Right cardiac atrium (tissue), 5 donors: ENCODE measurements around the gene ZKSCAN2. TPM values are rescaled to one million over a fixed set of nuclear protein-coding genes. Genes with fewer than 3 reads are reported as not detected.

Source experiments
- ATAC-seq, 2 donors: fragments of 200-7000 bp; cut with Tn5 transposase; one replicate each; pipeline versions ENCODE4 v1.8.0 to v1.9.1; 2020; ENCODE audit warnings: moderate library complexity in 2 of 2, mild to moderate bottlenecking in 1 of 2
- DNase-seq, 3 donors: peaks; one replicate each; pipeline ENCODE4 v3.0.0-alpha.2; 2020
- H3K27ac ChIP-seq: one replicate; pipeline ENCODE4 v1.5.1; 2013; ENCODE audit warnings: mild to moderate bottlenecking, low read length, control low read depth, moderate library complexity
- H3K27me3 ChIP-seq: one replicate; pipeline ENCODE4 v1.6.1; 2013; ENCODE audit not compliant: control insufficient read depth, insufficient read depth
- H3K4me1 ChIP-seq: one replicate; pipeline ENCODE4 v1.6.1; 2013; ENCODE audit warnings: low read length; ENCODE audit not compliant: control insufficient read depth, insufficient read depth
- H3K4me3 ChIP-seq: one replicate; pipeline ENCODE4 v1.5.1; 2013; ENCODE audit warnings: low read length, control low read depth
- H3K9me3 ChIP-seq: one replicate; pipeline ENCODE4 v1.6.1; 2013; ENCODE audit warnings: low read length; ENCODE audit not compliant: control insufficient read depth
- WGBS: extraction: QIAGEN DNeasy Blood & Tissue Kit; methylation state at CpG from one replicate; pipeline ENCODE4 v1.1.7; 2013; 5-methylcytosine and 5-hydroxymethylcytosine counted together
- intact Hi-C, 4 donors: fragments of 100-400 bp; cut with DNase I; formaldehyde crosslinking; loops; one replicate each; pipeline versions ENCODE4 v1.11.0 to v1.14.0; 2022 to 2023
- polyA plus RNA-seq: library from polyadenylated mRNA; stranded (reverse); fragments of 200-250 nt; gene quantifications from one replicate; pipeline ENCODE4 v1.2.3, GENCODE V29; 2013
- total RNA-seq, 4 donors: library from RNA; stranded (reverse); fragmentation: NEBNext Ultra II Directional; extraction: Animal tissue kit (Norgen Biotek cat#: 25700); gene quantifications; one replicate each; pipeline ENCODE4 v1.2.1, GENCODE V29; 2021
- donor health status: healthy with polysubstance abuse.
- donor health status: DM: no; HTN: yes; CAD: no.
- donor health status: DM: no; HTN: no; CAD: no.
- donor health status: DM: no; HTN: yes; CAD: no; lungs with severe emphysema.
- donor health status: DM: yes; HTN: yes; CAD: no.

ZKSCAN2 gene
- total and polyA plus RNA-seq, 5 donors, result 1.7 to 5.9 (median 5.2) TPM

DNA sequence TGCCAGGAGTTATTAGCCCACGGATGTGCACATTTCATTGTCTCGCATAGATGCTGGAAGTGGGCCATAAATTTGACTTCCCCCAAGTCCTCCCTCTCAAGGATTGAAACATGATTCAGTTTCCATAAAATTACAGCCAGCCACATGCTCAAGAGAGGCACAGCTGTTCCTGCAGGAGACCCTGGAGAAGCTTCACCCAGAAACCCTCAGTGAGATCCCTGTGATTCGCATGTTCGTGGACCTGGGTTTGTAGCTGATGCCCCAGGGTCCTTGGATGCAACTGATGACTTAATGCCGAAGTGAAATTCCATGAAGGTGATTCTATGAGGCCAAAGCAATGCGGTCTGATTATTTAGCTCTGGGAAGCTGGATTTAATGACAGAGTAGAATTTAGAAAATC lies 65.5 kb downstream of the ZKSCAN2 start:
- H3K4me3 ChIP-seq, result no peak overlapping the region
- WGBS, result 73% methylated on average over 6 of the region's 6 CpGs
- DNase-seq (no peak), ATAC-seq (no peak)
- no peak overlapping the region for H3K27ac ChIP-seq
- no peaks in the 10 kb centered on the region for H3K9me3 ChIP-seq
- H3K27me3 ChIP-seq, result no peaks in the 10 kb centered on the region
- intact Hi-C loops, result no loop called here
- H3K4me1 ChIP-seq, result no peaks in the 10 kb centered on the region

DNA sequence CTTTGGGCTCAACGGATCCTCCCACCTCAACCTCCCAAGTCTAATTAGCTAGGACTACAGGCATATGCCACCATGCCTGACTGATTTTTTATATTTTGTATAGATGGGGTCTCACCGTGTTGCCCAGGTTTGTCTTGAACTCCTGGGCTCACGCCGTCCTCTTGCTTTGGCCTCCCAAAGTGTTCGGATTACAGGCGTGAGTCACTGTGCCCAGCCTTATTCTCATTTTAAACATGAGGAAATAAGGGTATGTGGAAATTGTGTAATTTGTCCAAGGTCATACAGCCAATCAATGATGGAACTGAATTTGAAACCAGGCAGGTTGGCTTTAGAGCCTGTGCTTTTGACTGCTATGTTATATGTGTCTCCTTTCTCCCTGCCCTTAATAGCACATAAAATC lies 68.3 kb downstream of the ZKSCAN2 start:
- no peaks in the 10 kb centered on the region for H3K9me3 ChIP-seq
- ATAC-seq (no peak), DNase-seq (no peak)
- no peaks in the 10 kb centered on the region for H3K4me1 ChIP-seq
- no peak overlapping the region for H3K4me3 ChIP-seq
- 97% methylated on average over 6 of the region's 6 CpGs for WGBS
- no peaks in the 10 kb centered on the region for H3K27me3 ChIP-seq
- intact Hi-C loops, result no loop called here
- H3K27ac ChIP-seq, result no peak overlapping the region

DNA sequence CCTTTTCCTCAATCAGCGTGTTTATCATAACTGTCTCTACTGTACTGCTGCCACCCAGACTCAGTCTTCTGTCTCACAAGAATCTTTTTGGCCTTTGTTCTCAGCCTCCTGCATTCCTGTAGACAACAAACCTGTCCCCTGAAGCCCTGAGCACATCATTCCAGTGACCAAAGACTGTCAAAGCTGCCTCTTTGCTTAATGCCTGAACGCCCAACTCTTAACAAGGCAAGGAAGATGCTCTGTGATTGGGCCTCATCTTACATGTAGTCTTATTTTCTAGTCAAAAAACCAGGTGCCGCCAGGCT lies 70.2 kb downstream of the ZKSCAN2 start:
- H3K4me3 ChIP-seq, result no peak overlapping the region
- intact Hi-C loops, result no loop called here
- no peaks in the 10 kb centered on the region for H3K4me1 ChIP-seq
- ATAC-seq (no peak), DNase-seq (no peak)
- no peak overlapping the region for H3K27ac ChIP-seq
- H3K27me3 ChIP-seq, result no peaks in the 10 kb centered on the region
- 99% methylated on average over 3 of the region's 3 CpGs for WGBS
- no peaks in the 10 kb centered on the region for H3K9me3 ChIP-seq

Other genes starting within 250 kb of the ZKSCAN2 start
- gene ARHGAP17, start 242.5 kb downstream of the ZKSCAN2 start, total RNA-seq, result 10 to 100 TPM; 45.4 to 58.2 (median 52.6) TPM
- 33.5 TPM for gene ARHGAP17, start 242.5 kb downstream of the ZKSCAN2 start, polyA plus RNA-seq
- 10 to 100 TPM; 34.2 to 41.6 (median 35.5) TPM for gene LCMT1, start 146.1 kb downstream of the ZKSCAN2 start, total RNA-seq
- gene LCMT1, start 146.1 kb downstream of the ZKSCAN2 start, polyA plus RNA-seq, result 36.1 TPM
- gene AQP8, start 40.9 kb downstream of the ZKSCAN2 start, total RNA-seq, result not detected
- not detected for gene AQP8, start 40.9 kb downstream of the ZKSCAN2 start, polyA plus RNA-seq